Tibial nerve (tissue), 4 donors: ENCODE data around the gene ARMC7.

Experiments
- CTCF ChIP-seq, 5 experiments: fragments of 200-600 bp in 3 of 5; fragments of 450-650 bp in 2 of 5; sonication (generic) in 3 of 5; IDR thresholded peaks; one replicate each; pipeline ENCODE4 v1.5.1; 2016 to 2019; ENCODE audit warnings: antibody characterized with exemption in 5 of 5, mild to moderate bottlenecking in 3 of 5, moderate library complexity in 2 of 5
- EP300 ChIP-seq, 2 donors: sonication (generic); formaldehyde crosslinking; IDR thresholded peaks; one replicate each; pipeline ENCODE4 v1.6.1; 2017; ENCODE audit warnings: antibody characterized with exemption in 2 of 2, mild to moderate bottlenecking in 1 of 2
- POLR2A ChIP-seq, 2 donors: fragments of 450-650 bp; IDR thresholded peaks; one replicate each; pipeline ENCODE4 v1.6.1; 2017; ENCODE audit warnings: antibody characterized with exemption in 2 of 2, mild to moderate bottlenecking in 2 of 2, moderate library complexity in 2 of 2

- peak; percentile 42 to 65 (median 62) for TF ChIP-seq CTCF (IDR thresholded peaks at IDR 0.05)
- TF ChIP-seq POLR2A (IDR thresholded peaks at IDR 0.05) = no peak
- peak in 1 of 2 donors; percentile 20 for TF ChIP-seq EP300 (IDR thresholded peaks at IDR 0.05)
Measured at GRCh38 chr17:75105126-75106080, 4.4 kb upstream of the ARMC7 start.
